Ecto neural progenitor cell (in vitro differentiated cells): ENCODE results near the gene SIAH3.
"Not testable (repeated sequence)": the region's sequence is repeated elsewhere in the genome, so short reads cannot be mapped to it uniquely, and the experiment has no call there.

ENCODE experiments used
- DNase-seq: peaks from one replicate; pipeline ENCODE4 v3.0.0-alpha.2; 2018; ENCODE audit warnings: low spot score

Gene SIAH3

GRCh38 chr13:45851171-45851921 lies at the start of gene SIAH3:
Gene SIAH3, minus strand, starts transcription at chr13:45851753. Its CDS starts 124 bp downstream, at chr13:45851629.
- no peak for DNase-seq

- DNase-seq, result no peak
Measured at GRCh38 chr13:45899406-45899805, 47.9 kb upstream of the SIAH3 start.

- DNase-seq, result no peak
Measured at GRCh38 chr13:45897562-45897961, 46.0 kb upstream of the SIAH3 start.

- no peak for DNase-seq
Measured at GRCh38 chr13:45896285-45896684, 44.7 kb upstream of the SIAH3 start.

- no peak for DNase-seq
Measured at GRCh38 chr13:45895881-45896280, 44.3 kb upstream of the SIAH3 start.

GRCh38 chr13:45892513-45892912 lies 41.0 kb upstream of the SIAH3 start:
- no peak for DNase-seq

- DNase-seq, result no peak
Measured at GRCh38 chr13:45889590-45890243, 38.2 kb upstream of the SIAH3 start.

GRCh38 chr13:45886466-45886865 lies 34.9 kb upstream of the SIAH3 start:
- no peak for DNase-seq

GRCh38 chr13:45885194-45885593 lies 33.6 kb upstream of the SIAH3 start:
- DNase-seq, result no peak

- DNase-seq, result peak; percentile 81
Measured at GRCh38 chr13:45882626-45883025, 31.1 kb upstream of the SIAH3 start.

- no peak for DNase-seq
Measured at GRCh38 chr13:45881353-45881752, 29.8 kb upstream of the SIAH3 start.

GRCh38 chr13:45880242-45880641 lies 28.7 kb upstream of the SIAH3 start:
- DNase-seq, result no peak

- no peak for DNase-seq
Measured at GRCh38 chr13:45879666-45880065, 28.1 kb upstream of the SIAH3 start.

- DNase-seq, result no peak
Measured at GRCh38 chr13:45878966-45879365, 27.4 kb upstream of the SIAH3 start.

- no peak for DNase-seq
Measured at GRCh38 chr13:45876781-45877180, 25.2 kb upstream of the SIAH3 start.

- DNase-seq, result no peak
Measured at GRCh38 chr13:45875951-45876350, 24.4 kb upstream of the SIAH3 start.

GRCh38 chr13:45873491-45874325 lies 22.2 kb upstream of the SIAH3 start:
- no peak for DNase-seq

GRCh38 chr13:45872566-45872965 lies 21.0 kb upstream of the SIAH3 start:
- no peak for DNase-seq

- DNase-seq, result not testable (repeated sequence)
Measured at GRCh38 chr13:45871201-45871600, 19.6 kb upstream of the SIAH3 start.

- no peak for DNase-seq
Measured at GRCh38 chr13:45870232-45870631, 18.7 kb upstream of the SIAH3 start.

GRCh38 chr13:45865414-45865813 lies 13.9 kb upstream of the SIAH3 start:
- DNase-seq, result no peak

- DNase-seq, result no peak
Measured at GRCh38 chr13:45863709-45864590, 12.4 kb upstream of the SIAH3 start.
